T-helper 1 cell treated with Interleukin-12 subunit alpha and Interleukin-12 subunit beta and Interleukin-4 antibody, amounts not matched to agents 30 μg/mL and 1 μg/mL, for 36 hours (primary cell): ENCODE results near the gene SHKBP1.
"Not testable (repeated sequence)": the region's sequence is repeated elsewhere in the genome, so short reads cannot be mapped to it uniquely, and the experiment has no call there.

Experiments used
- H3K27ac Mint-ChIP-seq: one replicate; pipeline ENCODE4 v1.8.0; 2021; ENCODE audit warnings: mild to moderate bottlenecking, mixed read lengths
- H3K27me3 Mint-ChIP-seq: one replicate; pipeline ENCODE4 v1.8.0; 2021; ENCODE audit warnings: low read depth, mixed read lengths
- H3K36me3 Mint-ChIP-seq: one replicate; pipeline ENCODE4 v1.8.0; 2021; ENCODE audit warnings: low read depth, mixed read lengths
- H3K4me1 Mint-ChIP-seq: one replicate; pipeline ENCODE4 v1.8.0; 2021; ENCODE audit warnings: low read depth, mixed read lengths
- H3K4me3 Mint-ChIP-seq: one replicate; pipeline ENCODE4 v1.8.0; 2021; ENCODE audit warnings: mild to moderate bottlenecking, moderate library complexity, mixed read lengths
- H3K9me3 Mint-ChIP-seq: one replicate; pipeline ENCODE4 v1.8.0; 2021; ENCODE audit warnings: mixed read lengths

Gene SHKBP1

GRCh38 chr19:40549007-40549708 lies 27.5 kb upstream of the SHKBP1 start:
- H3K27ac Mint-ChIP-seq = peak overlapping the region; percentile 59

DNA sequence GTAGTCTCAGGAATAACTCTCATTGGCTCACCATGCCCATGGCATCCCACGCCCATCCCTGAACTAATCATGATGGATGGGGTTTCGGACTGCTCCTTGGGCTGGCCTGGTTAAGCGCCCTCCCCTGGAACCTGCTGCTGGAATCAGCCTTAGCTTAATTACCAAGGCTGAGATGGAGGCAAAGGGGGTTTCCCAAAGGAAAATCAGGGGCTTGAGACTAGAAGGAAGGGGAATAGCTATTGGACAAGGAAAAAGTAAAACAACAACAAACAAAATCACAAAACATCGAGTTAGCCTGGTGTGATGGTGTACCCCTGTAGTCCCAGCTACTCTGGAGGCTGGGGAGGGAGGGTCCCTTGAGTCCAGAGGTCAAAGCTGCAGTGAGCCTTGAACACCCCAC lies 25.7 kb upstream of the SHKBP1 start:
- H3K4me3 Mint-ChIP-seq = no peak overlapping the region
- peaks cover 4% of the 10 kb centered on the region for H3K4me1 Mint-ChIP-seq
- no peaks in the 10 kb centered on the region for H3K36me3 Mint-ChIP-seq
- peaks cover 57% of the 10 kb centered on the region for H3K27me3 Mint-ChIP-seq
- no peaks in the 10 kb centered on the region for H3K9me3 Mint-ChIP-seq
- no peak overlapping the region for H3K27ac Mint-ChIP-seq

More at GRCh38 chr19:40549007-40549708, 27.5 kb upstream of the SHKBP1 start:
- H3K9me3 Mint-ChIP-seq = no peaks in the 10 kb centered on the region
- no peaks in the 10 kb centered on the region for H3K36me3 Mint-ChIP-seq
- H3K4me3 Mint-ChIP-seq = no peak overlapping the region
- peaks cover 4% of the 10 kb centered on the region for H3K4me1 Mint-ChIP-seq
- H3K27me3 Mint-ChIP-seq = peaks cover 45% of the 10 kb centered on the region

GRCh38 chr19:40552848-40553247 lies 23.8 kb upstream of the SHKBP1 start:
- Mint-ChIP-seq H3K36me3 (no peaks in the 10 kb centered on the region), H3K9me3 (no peaks in the 10 kb centered on the region), H3K4me3 (no peak overlapping the region), H3K27me3 (peaks cover 60% of the 10 kb centered on the region), H3K4me1 (peaks cover 4% of the 10 kb centered on the region), H3K27ac (no peak overlapping the region)

DNA sequence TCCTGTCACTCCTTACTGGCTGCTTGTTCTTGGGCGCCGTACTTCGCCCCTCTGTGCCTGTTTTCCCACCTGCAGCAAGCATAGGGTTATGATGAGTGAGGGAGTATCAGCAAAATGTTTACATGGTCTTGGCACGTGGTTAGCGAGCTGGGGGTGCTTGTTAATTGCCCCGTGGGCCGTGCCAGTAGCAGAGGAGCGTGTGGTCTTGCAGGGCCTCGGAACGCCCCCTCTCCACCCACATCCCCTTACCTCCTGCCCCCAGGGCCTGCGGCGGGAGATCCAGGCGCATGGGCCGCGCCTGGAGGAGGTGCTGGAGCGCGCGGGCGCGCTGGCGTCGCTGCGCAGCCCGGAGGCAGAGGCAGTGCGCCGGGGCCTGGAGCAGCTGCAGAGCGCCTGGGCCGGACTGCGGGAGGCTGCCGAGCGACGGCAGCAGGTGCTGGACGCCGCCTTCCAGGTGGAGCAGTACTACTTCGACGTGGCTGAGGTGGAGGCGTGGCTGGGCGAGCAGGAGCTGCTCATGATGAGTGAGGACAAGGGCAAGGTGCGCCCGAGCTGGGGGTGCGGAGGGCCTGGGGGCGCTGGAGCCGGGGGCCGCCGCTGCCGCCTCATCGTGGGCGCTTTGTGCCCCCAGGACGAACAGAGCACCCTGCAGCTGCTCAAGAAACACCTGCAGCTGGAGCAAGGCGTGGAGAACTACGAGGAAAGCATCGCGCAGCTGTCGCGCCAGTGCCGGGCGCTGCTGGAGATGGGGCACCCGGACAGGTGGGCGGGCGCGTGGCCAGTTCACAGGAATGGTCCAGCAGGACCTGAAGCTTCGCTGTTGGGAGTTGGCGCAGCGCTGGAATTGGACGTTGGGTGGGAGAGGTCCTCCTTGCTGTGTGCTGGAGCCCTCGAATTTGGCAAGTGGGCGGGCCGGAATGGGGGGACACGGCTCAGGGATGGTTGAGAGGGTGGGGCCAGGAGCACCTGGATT lies 22.5 kb upstream of the SHKBP1 start:
- Mint-ChIP-seq H3K36me3 (no peaks in the 10 kb centered on the region), H3K27me3 (peaks cover 54% of the 10 kb centered on the region), H3K4me3 (no peak overlapping the region), H3K27ac (no peak overlapping the region), H3K4me1 (no peaks in the 10 kb centered on the region), H3K9me3 (no peaks in the 10 kb centered on the region)

DNA sequence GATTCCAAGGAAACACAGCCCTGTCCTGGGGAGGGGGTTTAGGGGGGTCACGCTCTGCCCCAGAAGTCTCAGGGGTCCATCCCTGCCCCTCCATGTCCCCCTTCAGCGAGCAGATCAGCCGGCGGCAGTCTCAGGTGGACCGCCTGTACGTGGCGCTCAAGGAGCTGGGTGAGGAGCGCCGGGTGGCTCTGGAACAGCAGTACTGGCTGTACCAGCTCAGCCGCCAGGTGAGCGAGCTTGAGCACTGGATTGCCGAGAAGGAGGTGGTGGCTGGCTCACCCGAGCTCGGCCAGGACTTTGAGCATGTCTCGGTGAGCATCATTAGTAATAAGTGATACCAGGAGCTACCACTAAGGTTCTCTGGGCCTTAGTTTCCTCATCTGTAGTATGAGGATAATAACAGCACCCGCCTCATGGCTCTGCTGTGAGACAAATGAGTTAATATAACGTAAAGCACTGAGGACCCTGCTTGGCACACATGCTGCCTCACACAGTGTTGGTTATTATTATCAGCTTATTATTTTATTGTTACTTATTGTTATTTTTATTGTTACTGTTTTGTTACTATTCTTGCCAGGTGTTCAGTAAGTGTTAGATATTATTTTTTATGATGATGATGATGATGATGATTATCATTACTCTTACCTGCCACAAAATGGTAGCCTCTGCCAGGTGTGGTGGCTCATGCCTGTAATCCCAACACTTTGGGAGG lies 20.5 kb upstream of the SHKBP1 start:
- Mint-ChIP-seq H3K4me1 (no peaks in the 10 kb centered on the region), H3K9me3 (no peaks in the 10 kb centered on the region), H3K4me3 (no peak overlapping the region), H3K36me3 (no peaks in the 10 kb centered on the region), H3K27me3 (peaks cover 44% of the 10 kb centered on the region), H3K27ac (no peak overlapping the region)

- Mint-ChIP-seq H3K9me3 (no peaks in the 10 kb centered on the region), H3K27ac (no peak overlapping the region), H3K36me3 (no peaks in the 10 kb centered on the region), H3K4me3 (no peak overlapping the region), H3K27me3 (peaks cover 49% of the 10 kb centered on the region), H3K4me1 (no peaks in the 10 kb centered on the region)
Observed at GRCh38 chr19:40556953-40557530, 19.6 kb upstream of the SHKBP1 start.

GRCh38 chr19:40559394-40559793 lies 17.3 kb upstream of the SHKBP1 start:
- Mint-ChIP-seq H3K4me3 (no peak overlapping the region), H3K4me1 (no peaks in the 10 kb centered on the region), H3K9me3 (no peaks in the 10 kb centered on the region), H3K36me3 (no peaks in the 10 kb centered on the region), H3K27me3 (peaks cover 34% of the 10 kb centered on the region), H3K27ac (no peak overlapping the region)

DNA sequence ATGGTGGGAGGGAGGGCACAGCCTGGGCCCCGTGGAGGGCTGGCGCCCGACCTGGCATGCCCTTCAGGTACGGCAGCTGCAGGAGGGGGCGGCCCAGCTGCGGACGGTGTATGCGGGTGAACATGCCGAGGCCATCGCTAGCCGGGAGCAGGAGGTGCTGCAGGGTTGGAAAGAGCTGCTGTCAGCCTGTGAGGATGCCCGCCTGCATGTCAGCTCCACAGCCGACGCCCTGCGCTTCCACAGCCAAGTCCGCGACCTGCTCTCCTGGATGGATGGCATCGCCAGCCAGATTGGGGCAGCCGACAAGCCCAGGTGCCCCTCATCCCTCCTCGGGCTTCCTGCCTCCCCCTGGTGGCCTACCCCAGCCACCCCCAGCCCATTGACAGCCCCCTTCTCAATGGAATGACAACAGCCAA lies 16.6 kb upstream of the SHKBP1 start:
- no peaks in the 10 kb centered on the region for H3K36me3 Mint-ChIP-seq
- peaks cover 34% of the 10 kb centered on the region for H3K27me3 Mint-ChIP-seq
- no peaks in the 10 kb centered on the region for H3K9me3 Mint-ChIP-seq
- no peak overlapping the region for H3K27ac Mint-ChIP-seq
- H3K4me3 Mint-ChIP-seq = no peak overlapping the region
- H3K4me1 Mint-ChIP-seq = no peaks in the 10 kb centered on the region

DNA sequence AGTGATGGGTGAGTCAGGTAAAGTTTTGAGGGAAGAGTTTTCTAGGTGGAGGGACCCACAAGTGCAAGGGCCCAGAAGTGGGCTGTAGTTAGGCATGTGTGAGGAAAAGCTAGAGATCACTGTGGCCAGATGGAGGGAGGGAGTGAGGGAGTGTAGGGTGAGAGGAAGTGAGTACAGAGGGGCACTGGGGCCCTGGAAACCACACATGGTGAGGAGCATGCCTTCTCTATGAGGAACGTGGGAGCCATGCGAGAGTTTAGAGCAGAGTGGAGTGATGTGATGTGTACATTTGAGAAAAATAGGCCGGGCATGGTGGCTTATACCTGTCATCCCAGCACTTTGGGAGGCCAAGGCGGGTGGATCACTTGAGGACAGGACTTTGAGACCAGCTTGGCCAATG lies 14.7 kb upstream of the SHKBP1 start:
- Mint-ChIP-seq H3K36me3 (no peaks in the 10 kb centered on the region), H3K27me3 (peaks cover 41% of the 10 kb centered on the region), H3K9me3 (no peaks in the 10 kb centered on the region)

GRCh38 chr19:40564535-40564934 lies 12.1 kb upstream of the SHKBP1 start:
- peaks cover 55% of the 10 kb centered on the region for H3K27me3 Mint-ChIP-seq
- not testable (repeated sequence) for H3K4me3 Mint-ChIP-seq, H3K9me3 Mint-ChIP-seq, H3K4me1 Mint-ChIP-seq, H3K27ac Mint-ChIP-seq, H3K36me3 Mint-ChIP-seq

More for the DNA sequence above, 14.7 kb upstream of the SHKBP1 start:
- no peak overlapping the region for H3K4me3 Mint-ChIP-seq
- H3K27ac Mint-ChIP-seq = no peak overlapping the region
- H3K4me1 Mint-ChIP-seq = no peaks in the 10 kb centered on the region

GRCh38 chr19:40565355-40565754 lies 11.3 kb upstream of the SHKBP1 start:
- Mint-ChIP-seq H3K36me3 (no peaks in the 10 kb centered on the region), H3K27me3 (peaks cover 59% of the 10 kb centered on the region), H3K4me3 (no peak overlapping the region), H3K27ac (no peak overlapping the region), H3K4me1 (peaks cover 4% of the 10 kb centered on the region), H3K9me3 (no peaks in the 10 kb centered on the region)

- no peak overlapping the region for H3K4me3 Mint-ChIP-seq
- H3K27me3 Mint-ChIP-seq = peaks cover 59% of the 10 kb centered on the region
- H3K9me3 Mint-ChIP-seq = peaks cover 4% of the 10 kb centered on the region
- H3K36me3 Mint-ChIP-seq = no peaks in the 10 kb centered on the region
- H3K4me1 Mint-ChIP-seq = peaks cover 9% of the 10 kb centered on the region
- H3K27ac Mint-ChIP-seq = no peak overlapping the region
Observed at GRCh38 chr19:40565910-40566495, 10.7 kb upstream of the SHKBP1 start.

GRCh38 chr19:40567040-40567749 lies 9.5 kb upstream of the SHKBP1 start:
- Mint-ChIP-seq H3K27me3 (peaks cover 54% of the 10 kb centered on the region), H3K4me3 (no peak overlapping the region), H3K27ac (no peak overlapping the region), H3K36me3 (no peaks in the 10 kb centered on the region), H3K9me3 (peaks cover 4% of the 10 kb centered on the region), H3K4me1 (peaks cover 10% of the 10 kb centered on the region)
